ELR (cell line): ENCODE results near the gene CYP3A7.
"Not testable (repeated sequence)": the region's sequence is repeated elsewhere in the genome, so short reads cannot be mapped to it uniquely, and the experiment has no call there.

Experiments used
- DNase-seq: peaks from one replicate; pipeline ENCODE4 v3.0.0-alpha.2; 2015; ENCODE audit warnings: low read depth

Gene CYP3A7

GRCh38 chr7:99734987-99735386 is at the start of gene CYP3A7:
CYP3A7 (minus strand) TSS chr7:99735196; CDS start chr7:99735093, 103 bp downstream.
- no peak for DNase-seq

DNA sequence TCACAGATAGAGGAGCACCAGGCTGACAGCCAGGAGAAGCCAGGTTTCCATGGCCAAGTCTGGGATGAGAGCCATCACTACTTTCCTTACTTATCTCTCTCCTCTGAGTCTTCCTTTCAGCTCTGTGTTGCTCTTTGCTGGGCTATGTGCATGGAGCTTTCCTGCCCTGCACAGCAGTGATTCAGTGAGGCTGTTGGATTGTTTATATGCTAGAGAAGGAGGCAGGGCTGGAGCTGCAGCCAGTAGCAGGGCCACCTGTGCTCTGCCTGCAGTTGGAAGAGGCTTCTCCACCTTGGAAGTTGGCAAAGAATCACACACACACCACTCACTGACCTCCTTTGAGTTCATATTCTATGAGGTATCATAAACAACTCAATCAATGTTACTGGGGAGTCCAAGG is 49.0 kb upstream of the CYP3A7 start, which contains the start of gene CYP3A4:
Gene CYP3A4 (minus strand): TSS at position 178 of the 400 bp plus-strand sequence. CDS start 103 bp downstream, at position 75.
- no peak for DNase-seq

DNA sequence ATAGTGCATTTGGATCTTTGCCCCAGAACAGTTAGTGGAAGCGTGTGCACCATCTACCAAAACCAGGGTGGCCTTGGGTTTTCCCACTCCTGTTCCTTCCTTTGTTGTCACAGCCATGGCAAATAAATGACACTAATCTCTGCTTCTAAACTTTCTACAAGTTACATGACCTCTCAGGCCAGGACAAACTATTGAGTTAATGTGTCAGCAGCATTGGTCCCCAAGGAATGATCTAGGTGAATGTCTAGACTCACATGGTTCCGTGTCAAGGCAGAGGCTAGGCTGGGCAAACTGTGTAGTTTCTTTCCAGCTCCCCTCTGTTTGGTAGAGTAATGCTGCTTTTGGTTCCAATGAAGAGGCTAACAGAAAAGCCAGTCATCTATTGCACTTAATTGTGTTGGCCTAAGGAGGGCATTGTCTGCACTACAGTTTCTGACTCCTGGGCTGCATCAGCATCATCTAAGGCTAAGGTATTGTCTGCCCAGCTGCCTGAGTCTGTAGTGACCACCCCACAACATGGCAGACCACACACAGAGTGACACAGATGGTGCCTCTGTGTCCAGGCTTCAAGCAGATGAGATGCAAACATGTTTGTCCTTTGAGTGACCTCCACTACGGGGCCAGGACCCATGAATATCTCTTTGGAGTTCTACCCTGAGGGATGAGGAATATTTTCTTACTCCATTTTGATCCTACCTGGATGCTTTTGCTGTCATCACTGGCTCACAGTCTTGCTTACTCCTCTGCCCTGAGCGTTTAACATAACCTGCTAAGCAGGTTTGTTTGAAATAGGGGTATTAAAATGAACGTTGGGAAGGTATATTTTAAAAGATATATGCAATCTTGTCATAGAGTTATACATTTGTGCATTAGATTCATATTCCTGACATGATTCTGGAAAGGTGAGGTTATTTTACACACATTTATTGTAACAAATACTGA is 47.3 kb upstream of the CYP3A7 start:
- no peak for DNase-seq

GRCh38 chr7:99780588-99780987 is 45.6 kb upstream of the CYP3A7 start:
- DNase-seq: no peak

GRCh38 chr7:99779949-99780348 is 45.0 kb upstream of the CYP3A7 start:
- no peak for DNase-seq

- no peak for DNase-seq
Measured at GRCh38 chr7:99778880-99779279, 43.9 kb upstream of the CYP3A7 start.

DNA sequence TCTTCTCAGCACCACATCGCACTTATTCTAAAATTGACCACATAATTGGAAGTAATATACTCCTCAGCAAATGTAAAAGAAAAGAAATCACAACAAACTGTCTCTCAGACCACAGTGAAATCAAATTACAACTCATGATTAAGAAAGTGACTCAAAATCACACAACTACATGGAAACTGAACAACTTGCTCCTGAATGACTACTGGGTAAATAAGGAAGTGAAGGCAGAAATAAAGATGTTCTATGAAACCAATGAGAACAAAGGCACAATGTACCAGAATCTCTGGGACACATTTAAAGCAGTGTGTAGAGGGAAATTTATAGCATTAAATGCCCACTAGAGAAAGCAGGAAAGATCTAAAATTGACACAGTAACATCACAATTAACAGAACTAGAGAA is 38.4 kb upstream of the CYP3A7 start:
- DNase-seq: not testable (repeated sequence)

DNA sequence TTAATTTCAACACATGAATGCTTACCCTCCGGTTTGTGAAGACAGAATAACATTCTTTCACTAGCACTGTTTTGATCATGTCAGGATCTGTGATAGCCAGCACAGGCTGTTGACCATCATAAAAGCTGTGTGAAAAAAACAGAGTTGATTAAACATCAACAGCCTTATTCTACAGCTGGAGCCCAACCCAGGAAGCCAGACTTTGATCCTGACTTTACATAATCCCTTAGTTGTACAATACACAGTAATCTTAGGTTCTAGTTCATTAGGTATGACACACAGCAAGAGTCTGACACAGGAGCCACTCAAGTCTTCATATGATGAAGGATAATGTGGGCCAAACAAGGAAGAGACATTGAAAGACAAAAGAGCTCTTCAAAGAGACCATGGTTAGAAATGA is 37.6 kb upstream of the CYP3A7 start:
- no peak for DNase-seq

DNA sequence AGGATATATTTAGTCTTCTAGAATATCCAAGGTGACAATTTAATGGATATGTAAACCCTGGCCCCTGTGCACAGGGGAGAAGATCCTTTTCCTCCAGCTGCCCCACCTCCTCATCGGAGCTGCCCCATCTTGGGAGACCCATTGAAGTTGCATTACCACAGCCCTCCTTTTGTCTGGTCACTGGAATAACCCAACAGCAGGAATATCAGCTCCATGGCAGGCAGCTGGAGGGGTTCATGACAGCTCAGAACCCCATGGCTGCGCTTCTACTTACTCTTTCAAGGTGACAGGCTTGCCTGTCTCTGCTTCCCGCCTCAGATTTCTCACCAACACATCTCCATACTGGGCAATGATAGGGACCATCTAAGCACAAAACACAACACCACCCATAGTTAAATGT is 34.5 kb upstream of the CYP3A7 start:
- not testable (repeated sequence) for DNase-seq

DNA sequence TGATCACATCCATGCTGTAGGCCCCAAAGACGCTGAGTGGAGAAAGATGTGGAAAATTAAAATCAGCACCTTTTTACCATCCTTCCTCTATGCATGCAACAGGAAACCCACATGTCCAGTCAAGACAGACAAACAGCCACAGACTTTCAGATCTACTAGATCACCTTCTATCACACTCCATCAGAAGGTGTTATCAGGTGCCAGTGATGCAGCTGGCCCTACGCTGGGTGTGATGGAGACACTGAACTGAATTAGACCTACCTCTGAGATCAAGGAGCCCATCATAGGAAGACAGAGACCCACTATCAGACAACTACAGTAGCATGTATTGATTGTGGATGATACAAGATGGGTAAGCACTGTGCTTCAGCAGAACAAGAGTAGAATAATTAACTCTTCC is 33.5 kb upstream of the CYP3A7 start:
- no peak for DNase-seq

GRCh38 chr7:99767662-99768061 is 32.7 kb upstream of the CYP3A7 start:
- DNase-seq: no peak

DNA sequence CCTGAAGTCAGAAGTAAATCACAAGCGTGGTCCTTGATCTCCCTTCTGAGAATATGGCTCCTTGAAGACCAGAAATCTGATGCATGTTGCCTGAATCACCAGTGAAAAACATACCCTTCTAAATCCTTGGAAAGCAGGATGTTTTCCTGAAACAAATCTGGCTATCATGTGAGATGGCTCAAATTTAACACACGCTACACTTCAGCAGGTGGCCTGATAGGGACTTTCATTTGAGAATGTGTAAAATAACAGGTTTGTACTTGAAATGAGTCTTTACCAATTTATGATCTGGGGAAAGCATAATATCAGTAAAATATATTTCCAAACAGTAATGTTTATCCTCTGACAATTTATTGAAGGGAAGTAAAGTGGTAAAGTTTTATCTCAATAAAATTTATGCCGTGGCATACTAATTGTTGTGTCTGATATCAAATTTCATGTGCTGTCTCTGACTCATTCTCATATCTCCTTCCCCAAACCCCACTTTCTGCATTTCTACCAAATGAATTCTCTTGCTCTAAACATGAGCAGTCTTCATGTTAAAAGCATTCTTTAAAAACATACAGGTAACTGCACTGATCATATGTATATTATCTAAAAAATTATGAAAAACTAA is 31.6 kb upstream of the CYP3A7 start:
- DNase-seq: no peak

DNA sequence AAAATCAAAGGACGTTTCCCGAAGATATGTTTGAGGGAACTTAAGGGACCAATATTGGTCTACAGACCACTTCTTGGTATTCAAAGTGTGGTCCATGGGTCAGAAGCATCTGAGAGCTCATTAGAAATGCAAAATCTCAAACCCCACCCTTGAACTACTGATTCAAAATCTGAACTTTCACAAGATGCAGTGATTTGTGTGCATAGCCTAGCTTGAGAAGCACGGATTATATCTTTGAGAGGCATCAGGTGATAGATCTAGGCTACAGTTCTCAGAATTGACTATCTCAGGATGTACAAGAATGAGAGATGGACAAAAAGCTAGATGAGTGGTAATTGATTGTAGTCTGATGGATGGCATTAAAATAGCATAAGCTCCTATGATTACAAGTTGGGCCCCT is 29.5 kb upstream of the CYP3A7 start:
- no peak for DNase-seq

DNA sequence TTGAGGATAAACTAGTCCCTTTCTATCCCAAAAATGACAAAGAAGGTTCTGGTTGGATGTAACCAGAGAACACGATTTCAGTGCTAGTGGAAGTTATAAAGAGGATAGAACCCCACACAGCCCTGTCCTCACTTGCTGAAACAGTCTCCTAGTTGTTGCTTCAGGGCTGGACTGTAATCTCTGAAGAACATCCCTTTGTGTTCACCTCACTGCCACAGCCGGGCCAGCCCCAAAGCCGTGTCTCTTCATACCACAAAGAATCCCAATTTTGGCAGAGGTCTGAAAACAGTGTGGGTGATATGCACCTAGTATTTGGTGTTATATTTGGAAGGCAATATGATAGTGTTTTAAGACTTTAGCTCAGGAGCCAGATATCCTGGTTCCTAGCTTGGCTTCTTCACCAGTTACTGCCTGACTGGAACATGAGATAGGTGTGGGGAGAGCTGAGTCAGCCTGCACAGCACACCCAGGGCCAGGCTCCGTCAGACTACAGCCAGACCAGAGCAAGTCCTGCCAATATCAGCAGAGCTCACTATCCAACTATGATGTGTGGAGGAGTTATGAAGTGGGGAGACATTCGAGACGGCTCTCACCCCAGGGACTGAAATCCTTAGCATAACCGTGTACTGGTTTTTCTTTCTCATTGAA is 27.8 kb upstream of the CYP3A7 start:
- no peak for DNase-seq

DNA sequence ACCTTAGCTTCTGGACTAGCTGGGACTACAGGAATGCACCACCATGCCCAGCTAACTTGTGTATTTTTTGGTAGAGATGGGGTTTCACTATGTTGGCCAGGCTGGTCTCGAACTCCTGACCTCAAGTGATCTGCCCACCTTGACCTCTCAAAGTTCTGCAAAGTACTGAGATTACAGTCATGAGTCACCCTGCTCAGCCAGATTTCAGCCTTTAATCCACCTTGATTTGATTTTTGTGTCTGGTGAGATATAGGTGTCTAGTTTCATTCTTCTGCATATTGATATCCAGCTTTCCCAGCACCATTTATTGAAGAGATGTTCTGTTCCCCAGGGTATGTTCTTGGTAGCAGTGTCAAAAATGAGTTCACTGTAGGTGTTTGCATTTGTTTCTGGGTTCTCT is 20.1 kb upstream of the CYP3A7 start:
- DNase-seq: no peak

GRCh38 chr7:99752356-99752755 is 17.4 kb upstream of the CYP3A7 start:
- DNase-seq: no peak

GRCh38 chr7:99751322-99752052 is 16.5 kb upstream of the CYP3A7 start:
- DNase-seq: not testable (repeated sequence)

DNA sequence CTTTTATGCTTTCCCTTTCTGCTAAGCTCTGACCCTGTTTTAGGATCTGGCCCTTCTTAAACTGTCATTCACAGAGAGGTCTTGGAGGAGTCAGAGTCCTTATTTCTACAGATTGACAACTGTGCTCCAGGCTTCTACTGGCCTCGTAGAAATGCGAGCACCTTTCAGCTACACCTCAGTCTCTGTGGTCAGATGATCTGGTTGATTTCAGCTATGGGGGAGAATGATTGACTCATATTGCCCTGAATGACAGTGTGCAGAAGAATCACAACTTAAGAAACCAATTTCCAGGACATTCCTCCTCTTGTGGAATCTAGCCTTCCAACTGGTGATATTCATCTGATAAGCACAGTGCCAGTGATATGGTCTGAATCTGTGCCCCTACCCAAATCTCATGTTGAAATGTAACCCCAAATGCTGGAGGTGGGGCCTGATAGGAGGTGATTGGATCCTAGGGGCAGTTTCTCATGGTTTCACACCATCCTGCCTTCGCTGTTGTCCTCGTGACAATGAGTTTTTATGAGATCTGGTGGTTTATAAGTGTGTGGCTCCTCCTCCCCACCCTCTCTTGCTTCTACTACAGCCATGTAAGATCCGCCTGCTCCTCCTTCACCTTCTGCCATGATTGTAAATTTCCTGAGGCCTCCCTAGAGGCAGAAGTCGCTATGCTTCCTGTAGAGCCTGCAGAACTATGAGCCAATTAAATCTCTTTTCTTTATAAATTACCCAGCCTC is 14.0 kb upstream of the CYP3A7 start:
- DNase-seq: no peak

GRCh38 chr7:99746915-99747314 is 11.9 kb upstream of the CYP3A7 start:
- DNase-seq: not testable (repeated sequence)

DNA sequence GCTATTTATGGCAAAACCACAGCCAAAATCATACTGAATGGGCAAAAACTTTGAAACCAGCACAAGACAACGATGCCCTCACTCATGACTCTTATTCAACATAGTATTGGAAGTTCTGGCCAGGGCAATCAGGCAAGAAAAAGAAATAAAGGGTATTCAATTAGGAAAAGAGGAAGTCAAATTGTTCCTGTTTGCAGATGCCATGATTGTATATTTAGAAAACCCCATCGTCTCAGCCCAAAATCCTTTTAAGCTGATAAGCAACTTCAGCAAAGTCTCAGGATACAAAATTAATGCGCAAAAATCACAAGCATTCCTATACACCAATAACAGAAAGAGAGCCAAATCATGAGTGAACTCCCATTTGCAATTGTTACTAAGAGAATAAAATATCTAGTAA is 10.4 kb upstream of the CYP3A7 start:
- not testable (repeated sequence) for DNase-seq

- DNase-seq: no peak
Measured at GRCh38 chr7:99742737-99743394, 7.9 kb upstream of the CYP3A7 start.
